ENCODE measurements around the gene TKFC.

The TKFC gene

GRCh38 chr11:61293867-61294716, 38.9 kb upstream of the TKFC start:
- TF ChIP-seq, protein P1, sequence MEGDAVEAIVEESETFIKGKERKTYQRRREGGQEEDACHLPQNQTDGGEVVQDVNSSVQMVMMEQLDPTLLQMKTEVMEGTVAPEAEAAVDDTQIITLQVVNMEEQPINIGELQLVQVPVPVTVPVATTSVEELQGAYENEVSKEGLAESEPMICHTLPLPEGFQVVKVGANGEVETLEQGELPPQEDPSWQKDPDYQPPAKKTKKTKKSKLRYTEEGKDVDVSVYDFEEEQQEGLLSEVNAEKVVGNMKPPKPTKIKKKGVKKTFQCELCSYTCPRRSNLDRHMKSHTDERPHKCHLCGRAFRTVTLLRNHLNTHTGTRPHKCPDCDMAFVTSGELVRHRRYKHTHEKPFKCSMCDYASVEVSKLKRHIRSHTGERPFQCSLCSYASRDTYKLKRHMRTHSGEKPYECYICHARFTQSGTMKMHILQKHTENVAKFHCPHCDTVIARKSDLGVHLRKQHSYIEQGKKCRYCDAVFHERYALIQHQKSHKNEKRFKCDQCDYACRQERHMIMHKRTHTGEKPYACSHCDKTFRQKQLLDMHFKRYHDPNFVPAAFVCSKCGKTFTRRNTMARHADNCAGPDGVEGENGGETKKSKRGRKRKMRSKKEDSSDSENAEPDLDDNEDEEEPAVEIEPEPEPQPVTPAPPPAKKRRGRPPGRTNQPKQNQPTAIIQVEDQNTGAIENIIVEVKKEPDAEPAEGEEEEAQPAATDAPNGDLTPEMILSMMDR (IDR thresholded peaks at IDR 0.05; ENCODE audit: insufficient read depth, low read length, poor library complexity, severe bottlenecking) = peak; percentile 16
- Histone ChIP-seq H3K4me3 (replicated peaks; ENCODE audit: low read depth, low read length) (peak overlapping the region; percentile 75), H3K36me3 (ENCODE audit: control insufficient read depth, insufficient read depth, low read length) (no peaks in the 10 kb centered on the region; the same call in 1 of the 2 replicates), H3K27me3 (replicated peaks; ENCODE audit: control insufficient read depth, insufficient read depth, low read length) (no peaks in the 10 kb centered on the region)
- peak; percentile 64 for DNase-seq (ENCODE audit: extremely low read depth, insufficient read length)

DNA sequence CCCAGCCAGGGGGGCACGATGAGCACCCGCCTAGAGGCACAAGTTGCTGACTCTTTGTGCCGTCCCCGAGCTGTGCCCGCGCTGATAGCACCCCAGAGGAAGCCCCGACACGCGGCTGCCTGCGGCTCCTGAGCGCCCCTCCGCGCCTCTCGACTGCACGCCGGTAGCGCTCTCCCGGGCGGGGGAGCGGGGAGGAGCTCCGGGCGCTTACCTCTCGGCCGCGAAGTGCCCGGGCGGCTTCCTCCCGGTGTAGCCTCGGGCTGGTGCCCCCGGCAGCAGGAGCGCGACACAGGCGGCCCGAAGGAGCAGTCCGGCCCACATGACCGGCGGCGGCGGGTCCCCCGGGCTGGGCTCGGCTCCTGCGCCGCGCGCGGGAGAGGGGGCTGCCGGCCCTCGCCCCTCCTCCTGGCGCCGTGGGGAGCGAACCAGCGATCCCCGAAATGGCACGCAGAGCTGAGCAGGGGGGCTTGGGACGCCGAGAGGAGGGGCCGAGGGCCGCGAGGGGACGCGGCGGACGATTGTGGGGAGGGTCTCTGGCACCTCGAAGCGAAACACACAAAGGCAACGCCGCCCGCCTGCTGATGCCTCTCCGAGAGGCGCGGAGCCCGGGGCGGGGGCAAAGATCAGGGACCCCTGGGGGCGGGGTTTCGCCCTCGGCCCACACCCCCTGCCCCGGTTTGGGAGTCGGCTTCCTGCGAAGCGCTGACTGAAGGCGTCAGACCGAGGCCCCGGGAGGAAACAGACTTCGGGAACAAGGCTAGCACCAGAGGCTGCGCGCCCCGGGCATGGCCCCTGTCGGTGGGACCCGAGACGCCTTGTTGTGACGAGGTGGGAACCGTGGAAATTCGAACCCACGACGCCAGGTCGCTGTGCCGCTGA, 38.1 kb upstream of the TKFC start, which contains the start of gene VWCE:
VWCE (minus strand) TSS at position 600 of the 879 bp plus-strand sequence; CDS start at position 321, 279 bp downstream.
- DNase-seq (ENCODE audit: extremely low read depth, insufficient read length) = peak; percentile 85
- Histone ChIP-seq H3K4me3 (replicated peaks; ENCODE audit: low read depth, low read length) (peak within 1 kb of the TSS; percentile 75), H3K27me3 (replicated peaks; ENCODE audit: control insufficient read depth, insufficient read depth, low read length) (no peaks in the 10 kb centered on the region), H3K36me3 (ENCODE audit: control insufficient read depth, insufficient read depth, low read length) (peaks cover under 1% of the 10 kb centered on the region; the same call in 1 of the 2 replicates)
- TF ChIP-seq, protein P1 (IDR thresholded peaks at IDR 0.05; ENCODE audit: insufficient read depth, low read length, poor library complexity, severe bottlenecking) = peak; percentile 55

- Histone ChIP-seq H3K4me3 (replicated peaks; ENCODE audit: low read depth, low read length) (peak overlapping the region; percentile 75), H3K36me3 (ENCODE audit: control insufficient read depth, insufficient read depth, low read length) (peaks cover 4% of the 10 kb centered on the region), H3K27me3 (replicated peaks; ENCODE audit: control insufficient read depth, insufficient read depth, low read length) (no peaks in the 10 kb centered on the region)
- TF ChIP-seq, protein P1 (IDR thresholded peaks at IDR 0.05; ENCODE audit: insufficient read depth, low read length, poor library complexity, severe bottlenecking) = no peak
- no peak for DNase-seq (ENCODE audit: extremely low read depth, insufficient read length)
These were observed 37.5 kb upstream of the TKFC start for GRCh38 chr11:61295596-61295926.

DNA sequence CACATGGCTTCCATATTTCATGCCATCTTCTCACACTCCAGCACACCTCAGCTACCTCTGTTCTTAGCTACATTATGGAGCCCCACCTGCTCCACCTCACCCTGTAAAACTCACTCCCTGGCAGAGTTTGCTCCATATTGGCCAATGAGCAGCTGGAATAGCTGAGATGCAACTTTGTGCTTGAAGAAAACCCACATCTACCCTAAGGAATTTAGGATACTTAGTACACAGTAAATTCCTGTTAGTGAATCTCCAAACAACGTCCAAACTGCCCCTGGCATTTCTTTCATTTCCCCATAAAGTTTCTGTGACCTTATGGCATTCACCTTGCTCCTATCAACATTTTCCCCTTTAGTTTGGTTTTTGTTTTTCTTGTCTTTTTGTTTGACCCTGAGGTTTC, 35.7 kb upstream of the TKFC start:
- no peaks in the 10 kb centered on the region for H3K27me3 ChIP-seq (replicated peaks; ENCODE audit: control insufficient read depth, insufficient read depth, low read length)
- no peak overlapping the region for H3K4me3 ChIP-seq (replicated peaks; ENCODE audit: low read depth, low read length)
- DNase-seq (ENCODE audit: extremely low read depth, insufficient read length) = no peak
- TF ChIP-seq, protein P1 (IDR thresholded peaks at IDR 0.05; ENCODE audit: insufficient read depth, low read length, poor library complexity, severe bottlenecking) = no peak
- H3K36me3 ChIP-seq (ENCODE audit: control insufficient read depth, insufficient read depth, low read length) = peaks cover 9% of the 10 kb centered on the region

- no peak for DNase-seq (ENCODE audit: extremely low read depth, insufficient read length)
- peaks cover 9% of the 10 kb centered on the region for H3K36me3 ChIP-seq (ENCODE audit: control insufficient read depth, insufficient read depth, low read length)
- TF ChIP-seq, protein P1 (IDR thresholded peaks at IDR 0.05; ENCODE audit: insufficient read depth, low read length, poor library complexity, severe bottlenecking) = no peak
- no peaks in the 10 kb centered on the region for H3K27me3 ChIP-seq (replicated peaks; ENCODE audit: control insufficient read depth, insufficient read depth, low read length)
- no peak overlapping the region for H3K4me3 ChIP-seq (replicated peaks; ENCODE audit: low read depth, low read length)
These were observed 35.3 kb upstream of the TKFC start for GRCh38 chr11:61297746-61298145.

Measured in GM06990 (cell line).